WTC11 (cell line): Measurements from ENCODE around the gene IGFBP2. TPM values are rescaled to one million over a fixed set of nuclear protein-coding genes. Genes with fewer than 3 reads are reported as not detected.

ENCODE experiments used
- ATAC-seq: fragments of 200-7000 bp; cut with Tn5 transposase; 2 replicates; pipeline ENCODE4 v1.10.0; 2021; ENCODE audit warnings: mild to moderate bottlenecking, moderate library complexity
- CTCF ChIA-PET: fragments of 300-600 bp; sonication (Branson Sonifier 250); formaldehyde crosslinking; loops from one replicate; lab custom pipeline; 2021; ENCODE audit warnings: antibody characterized with exemption; lab: Charles Lee
- POLR2A ChIA-PET: fragments of 350-600 bp; sonication (Branson Sonifier 250); formaldehyde crosslinking; loops from one replicate; lab custom pipeline; 2021; ENCODE audit warnings: antibody characterized with exemption; lab: Charles Lee
- DNase-seq: peaks from one replicate; pipeline ENCODE4 v3.0.0; 2021; ENCODE audit warnings: low spot score
- H3K27ac Mint-ChIP-seq: 2 replicates; pipeline ENCODE4 v1.8.0; 2021; ENCODE audit warnings: mixed read lengths
- H3K27me3 Mint-ChIP-seq: 2 replicates; pipeline ENCODE4 v1.8.0; 2021; ENCODE audit warnings: low read depth, mild to moderate bottlenecking, moderate library complexity, mixed read lengths
- H3K36me3 Mint-ChIP-seq: 2 replicates; pipeline ENCODE4 v1.8.0; 2021; ENCODE audit warnings: mixed read lengths
- H3K4me1 Mint-ChIP-seq: 2 replicates; pipeline ENCODE4 v1.8.0; 2022; ENCODE audit warnings: mixed read lengths
- H3K4me3 Mint-ChIP-seq: 2 replicates; pipeline ENCODE4 v1.8.0; 2021; ENCODE audit warnings: mild to moderate bottlenecking, moderate library complexity, mixed read lengths
- H3K9me3 Mint-ChIP-seq: 2 replicates; pipeline ENCODE4 v1.8.0; 2021; ENCODE audit warnings: mixed read lengths
- ATF6 ChIP-seq: sonication (generic); formaldehyde crosslinking; IDR thresholded peaks from 2 replicates; pipeline ENCODE4 v1.8.1; 2023; ENCODE audit warnings: mild to moderate bottlenecking, missing genetic modification reagents
- E2F4 ChIP-seq: sonication (generic); formaldehyde crosslinking; IDR thresholded peaks from 2 replicates; pipeline ENCODE4 v1.8.1; 2022; ENCODE audit warnings: low read depth, mild to moderate bottlenecking, moderate library complexity, missing genetic modification reagents, borderline replicate concordance
- FOXJ3 ChIP-seq: sonication (generic); formaldehyde crosslinking; IDR thresholded peaks from 2 replicates; pipeline ENCODE4 v1.9.0; 2021; ENCODE audit warnings: missing genetic modification reagents, mild to moderate bottlenecking, borderline replicate concordance
- FOXP4 ChIP-seq: sonication (generic); formaldehyde crosslinking; IDR thresholded peaks from 2 replicates; pipeline ENCODE4 v1.8.0; 2022; ENCODE audit warnings: mild to moderate bottlenecking, missing genetic modification reagents
- HMGA2 ChIP-seq: fragments of 250-450 bp; sonication (Bioruptor Pico); IDR thresholded peaks from 2 replicates; pipeline ENCODE4 v1.4.0; 2021; ENCODE audit warnings: mild to moderate bottlenecking, moderate library complexity
- IRF1 ChIP-seq: sonication (generic); formaldehyde crosslinking; IDR thresholded peaks from 2 replicates; pipeline ENCODE4 v1.8.0; 2023; ENCODE audit warnings: missing genetic modification reagents
- IRF2 ChIP-seq: sonication (generic); formaldehyde crosslinking; IDR thresholded peaks from 2 replicates; pipeline ENCODE4 v1.8.0; 2022; ENCODE audit warnings: low read depth, missing genetic modification reagents, borderline replicate concordance
- JUN ChIP-seq: sonication (generic); formaldehyde crosslinking; IDR thresholded peaks from 2 replicates; pipeline ENCODE4 v1.8.0; 2023; ENCODE audit warnings: mild to moderate bottlenecking, missing genetic modification reagents
- KAT7 ChIP-seq: sonication (generic); formaldehyde crosslinking; IDR thresholded peaks from 2 replicates; pipeline ENCODE4 v1.8.1; 2023; ENCODE audit warnings: missing genetic modification reagents, mild to moderate bottlenecking, borderline replicate concordance
- MXD4 ChIP-seq: fragments of 250-450 bp; sonication (Bioruptor Pico); IDR thresholded peaks from 2 replicates; pipeline ENCODE4 v1.8.0; 2021; ENCODE audit warnings: mild to moderate bottlenecking, moderate library complexity, borderline replicate concordance
- MYBL2 ChIP-seq: sonication (generic); formaldehyde crosslinking; IDR thresholded peaks from 2 replicates; pipeline ENCODE4 v1.8.1; 2023; ENCODE audit warnings: mild to moderate bottlenecking, moderate library complexity, missing genetic modification reagents
- NFYB ChIP-seq: sonication (generic); formaldehyde crosslinking; conservative IDR thresholded peaks from 2 replicates; pipeline ENCODE4 v1.8.0; 2022; ENCODE audit warnings: low read depth, missing genetic modification reagents
- PREB ChIP-seq: sonication (generic); formaldehyde crosslinking; IDR thresholded peaks from 2 replicates; pipeline ENCODE4 v1.8.1; 2022; ENCODE audit warnings: mild to moderate bottlenecking, missing genetic modification reagents, moderate library complexity, borderline replicate concordance
- TEAD4 ChIP-seq: sonication (generic); formaldehyde crosslinking; IDR thresholded peaks from 2 replicates; pipeline ENCODE4 v1.8.0; 2022; ENCODE audit warnings: mild to moderate bottlenecking, missing genetic modification reagents
- ZNF138 ChIP-seq: sonication (generic); formaldehyde crosslinking; conservative IDR thresholded peaks from 2 replicates; pipeline ENCODE4 v1.8.1; 2022; ENCODE audit warnings: mild to moderate bottlenecking, moderate library complexity, missing genetic modification reagents
- ZNF532 ChIP-seq: fragments of 250-450 bp; sonication (Bioruptor Pico); IDR thresholded peaks from 2 replicates; pipeline ENCODE4 v1.9.0; 2021; ENCODE audit warnings: mild to moderate bottlenecking, borderline replicate concordance
- total RNA-seq: library from RNA; stranded (reverse); gene quantifications from 3 replicates; pipeline ENCODE4 v1.2.3, GENCODE V29; 2021

IGFBP2 gene
- total RNA-seq, 1 experiment from 2014 or later = 514 TPM

- Mint-ChIP-seq H3K27me3 (no peaks in the 10 kb centered on the region; the same call in 1 of the 2 replicates), H3K36me3 (no peaks in the 10 kb centered on the region), H3K4me1 (peaks cover 27% of the 10 kb centered on the region), H3K9me3 (peaks cover 15% of the 10 kb centered on the region; the same call in 1 of the 2 replicates), H3K27ac (no peak overlapping the region; the same call in 1 of the 2 replicates), H3K4me3 (no peak overlapping the region)
- DNase-seq (no peak), ATAC-seq (no peak)
- ChIA-PET POLR2A (no interaction called here), CTCF (interaction anchor here (1.2 to 2.3 kb wide), 2 partner anchors 9 to 51 kb away, joined by 3 to 7 read pairs; no protein-coding TSS in a partner anchor)
- TF ChIP-seq MYBL2 (CRISPR knock-in tag) (no peak), IRF1 (no peak), TEAD4 (CRISPR knock-in tag) (no peak), PREB (CRISPR knock-in tag) (no peak), MXD4 (CRISPR knock-in tag) (no peak)
Observed at GRCh38 chr2:216615298-216616082, 17.7 kb upstream of the IGFBP2 start.

- H3K9me3 Mint-ChIP-seq = 0 out of 2 replicates have a peak, but pooled peaks cover 8% of the 10 kb centered on the region
- TF ChIP-seq JUN (CRISPR knock-in tag) (no peak), ATF6 (CRISPR knock-in tag) (no peak), IRF2 (no peak), FOXJ3 (no peak), HMGA2 (CRISPR knock-in tag) (no peak)
- peaks cover 34% of the 10 kb centered on the region for H3K4me1 Mint-ChIP-seq
- ChIA-PET CTCF (interaction anchor here (2.3 kb wide), 1 partner anchor 51 kb away, joined by 7 read pairs; no protein-coding TSS in a partner anchor), POLR2A (no interaction called here)
- DNase-seq (no peak), ATAC-seq (no peak)
- no peak overlapping the region for H3K4me3 Mint-ChIP-seq
- no peaks in the 10 kb centered on the region; the same call in 1 of the 2 replicates for H3K27me3 Mint-ChIP-seq
- H3K27ac Mint-ChIP-seq = no peak overlapping the region
- no peaks in the 10 kb centered on the region for H3K36me3 Mint-ChIP-seq
Observed at GRCh38 chr2:216616083-216616678, 17.0 kb upstream of the IGFBP2 start.

GRCh38 chr2:216617159-216617815 is 15.9 kb upstream of the IGFBP2 start:
- ChIA-PET POLR2A (no interaction called here), CTCF (interaction anchor here (0.9 to 2.3 kb wide), 3 partner anchors 46 to 98 kb away, joined by 3 to 7 read pairs (median 4); no protein-coding TSS in a partner anchor)
- Mint-ChIP-seq H3K27ac (no peak overlapping the region), H3K36me3 (no peaks in the 10 kb centered on the region), H3K4me1 (peaks cover 34% of the 10 kb centered on the region), H3K9me3 (0 out of 2 replicates have a peak, but pooled peaks cover 4% of the 10 kb centered on the region), H3K4me3 (no peak overlapping the region), H3K27me3 (no peaks in the 10 kb centered on the region)
- TF ChIP-seq E2F4 (CRISPR knock-in tag) = no peak
- no peak for TF ChIP-seq KAT7
- no peak for TF ChIP-seq ZNF532 (CRISPR knock-in tag)
- TF ChIP-seq FOXP4 (CRISPR knock-in tag) = no peak
- TF ChIP-seq ZNF138 = no peak
- TF ChIP-seq NFYB (CRISPR knock-in tag) = no peak
- ATAC-seq = no peak
- no peak for DNase-seq
